Memory B cell (primary cell): Measurements from ENCODE around the gene SMAGP.
"Not testable (repeated sequence)": the region's sequence is repeated elsewhere in the genome, so short reads cannot be mapped to it uniquely, and the experiment has no call there.

Experiments used
- ATAC-seq: fragments of 150-1000 bp; cut with Tn5 transposase; 2 replicates; pipeline ENCODE4 v1.10.0; 2021; ENCODE audit warnings: low read depth, mild to moderate bottlenecking, moderate library complexity
- DNase-seq, 2 donors: peaks; one replicate each; pipeline ENCODE4 v3.0.0; 2022; ENCODE audit warnings: low spot score in 2 of 2
- H3K27ac Mint-ChIP-seq: one replicate; pipeline ENCODE4 v1.8.0; 2022; ENCODE audit warnings: mild to moderate bottlenecking, moderate library complexity, mixed read lengths
- H3K27me3 Mint-ChIP-seq: one replicate; pipeline ENCODE4 v1.8.0; 2022; ENCODE audit warnings: mixed read lengths
- H3K36me3 Mint-ChIP-seq: one replicate; pipeline ENCODE4 v1.8.0; 2022; ENCODE audit warnings: mild to moderate bottlenecking, mixed read lengths
- H3K4me1 Mint-ChIP-seq: one replicate; pipeline ENCODE4 v1.8.0; 2022; ENCODE audit warnings: mixed read lengths
- H3K4me3 Mint-ChIP-seq: one replicate; pipeline ENCODE4 v1.8.0; 2022; ENCODE audit warnings: mild to moderate bottlenecking, moderate library complexity, mixed read lengths
- H3K9me3 Mint-ChIP-seq: one replicate; pipeline ENCODE4 v1.8.0; 2022; ENCODE audit warnings: mixed read lengths

Gene SMAGP, protein sequence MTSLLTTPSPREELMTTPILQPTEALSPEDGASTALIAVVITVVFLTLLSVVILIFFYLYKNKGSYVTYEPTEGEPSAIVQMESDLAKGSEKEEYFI

GRCh38 chr12:51270067-51270950, at the start of gene SMAGP:
SMAGP (minus strand) TSS chr12:51270415; CDS start chr12:51269278, 1,137 bp downstream.
- Mint-ChIP-seq H3K9me3 (peaks cover 2% of the 10 kb centered on the region), H3K4me1 (peaks cover 27% of the 10 kb centered on the region), H3K27me3 (no peaks in the 10 kb centered on the region), H3K36me3 (peaks cover 8% of the 10 kb centered on the region), H3K27ac (peak within 1 kb of the TSS; percentile 84), H3K4me3 (peak within 1 kb of the TSS; percentile 94)
- DNase-seq (peak in 1 of 2 donors; percentile 39), ATAC-seq (peak; percentile 69)

GRCh38 chr12:51318846-51319599, 48.8 kb upstream of the SMAGP start:
- H3K4me3 Mint-ChIP-seq, result peak overlapping the region; percentile 75
- peak in 1 of 2 donors; percentile 33 for DNase-seq
- H3K27ac Mint-ChIP-seq, result peak overlapping the region; percentile 79
- peaks cover 51% of the 10 kb centered on the region for H3K4me1 Mint-ChIP-seq
- H3K36me3 Mint-ChIP-seq, result peaks cover 16% of the 10 kb centered on the region
- ATAC-seq, result peak; percentile 74
- H3K27me3 Mint-ChIP-seq, result no peaks in the 10 kb centered on the region
- H3K9me3 Mint-ChIP-seq, result no peaks in the 10 kb centered on the region

DNA sequence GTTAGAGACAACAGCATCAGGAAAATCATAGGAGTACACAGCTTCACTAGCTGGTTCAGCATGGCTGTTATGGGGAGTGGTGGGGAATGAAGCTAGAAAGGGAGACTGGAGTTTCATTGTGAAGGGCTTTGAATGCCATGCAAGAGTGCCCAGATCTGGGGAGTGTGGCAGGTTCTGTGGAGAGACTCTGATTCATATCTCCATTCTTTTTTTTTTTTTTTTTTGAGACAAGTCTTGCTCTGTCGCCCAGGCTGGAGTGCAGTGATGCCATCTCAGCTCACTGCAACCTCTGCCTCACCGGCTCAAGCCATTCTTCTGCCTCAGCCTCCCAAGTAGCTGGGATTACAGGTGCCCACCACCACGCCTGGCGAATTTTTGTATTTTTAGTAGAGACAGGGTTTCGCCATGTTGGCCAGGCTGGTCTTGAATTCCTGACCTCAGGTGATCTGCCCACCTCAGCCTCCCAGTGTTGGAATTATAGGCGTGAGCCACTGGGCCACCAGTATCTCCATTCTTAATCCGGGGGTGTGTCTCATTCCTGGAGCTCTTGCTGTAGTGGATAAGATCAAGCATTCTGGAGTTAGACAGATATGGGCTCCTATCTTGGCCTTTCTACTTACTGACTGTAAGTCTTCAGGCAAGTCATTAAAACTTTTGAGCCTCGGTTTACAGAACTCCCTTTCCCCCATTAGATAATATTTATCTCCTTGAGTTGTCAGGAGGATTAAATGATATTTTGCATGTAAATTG, 48.0 kb upstream of the SMAGP start:
- H3K36me3 Mint-ChIP-seq, result peaks cover 19% of the 10 kb centered on the region
- H3K4me3 Mint-ChIP-seq, result peak overlapping the region; percentile 32
- peaks cover 50% of the 10 kb centered on the region for H3K4me1 Mint-ChIP-seq
- DNase-seq, H3K9me3 Mint-ChIP-seq, H3K27me3 Mint-ChIP-seq, ATAC-seq: not testable (repeated sequence)
- peak overlapping the region; percentile 79 for H3K27ac Mint-ChIP-seq

- Mint-ChIP-seq H3K4me1 (peaks cover 22% of the 10 kb centered on the region), H3K27ac (peak overlapping the region; percentile 58), H3K27me3 (no peaks in the 10 kb centered on the region), H3K4me3 (no peak overlapping the region), H3K36me3 (peaks cover 25% of the 10 kb centered on the region), H3K9me3 (no peaks in the 10 kb centered on the region)
- ATAC-seq, result no peak
- no peak for DNase-seq
Measured at GRCh38 chr12:51311389-51311788, 41.2 kb upstream of the SMAGP start.

GRCh38 chr12:51307655-51308593, 37.7 kb upstream of the SMAGP start:
- H3K36me3 Mint-ChIP-seq, result peaks cover 23% of the 10 kb centered on the region
- peaks cover 17% of the 10 kb centered on the region for H3K4me1 Mint-ChIP-seq
- no peaks in the 10 kb centered on the region for H3K27me3 Mint-ChIP-seq
- peak overlapping the region; percentile 54 for H3K27ac Mint-ChIP-seq
- H3K4me3 Mint-ChIP-seq, result no peak overlapping the region
- H3K9me3 Mint-ChIP-seq, result no peaks in the 10 kb centered on the region
- DNase-seq, result no peak
- no peak for ATAC-seq

- H3K27me3 Mint-ChIP-seq, result no peaks in the 10 kb centered on the region
- ATAC-seq (no peak), DNase-seq (no peak)
- H3K4me1 Mint-ChIP-seq, result peaks cover 16% of the 10 kb centered on the region
- peaks cover 29% of the 10 kb centered on the region for H3K36me3 Mint-ChIP-seq
- H3K4me3 Mint-ChIP-seq, result no peak overlapping the region
- no peak overlapping the region for H3K27ac Mint-ChIP-seq
- H3K9me3 Mint-ChIP-seq, result no peaks in the 10 kb centered on the region
Measured at GRCh38 chr12:51306507-51306906, 36.3 kb upstream of the SMAGP start.

GRCh38 chr12:51300768-51301167, 30.6 kb upstream of the SMAGP start:
- ATAC-seq, H3K27ac Mint-ChIP-seq, H3K9me3 Mint-ChIP-seq, H3K4me1 Mint-ChIP-seq, H3K4me3 Mint-ChIP-seq, H3K27me3 Mint-ChIP-seq, DNase-seq: not testable (repeated sequence)
- peaks cover 23% of the 10 kb centered on the region for H3K36me3 Mint-ChIP-seq

GRCh38 chr12:51295651-51296050, 25.4 kb upstream of the SMAGP start:
- no peaks in the 10 kb centered on the region for H3K9me3 Mint-ChIP-seq
- H3K4me1 Mint-ChIP-seq, result peaks cover 10% of the 10 kb centered on the region
- H3K4me3 Mint-ChIP-seq, result no peak overlapping the region
- peaks cover 13% of the 10 kb centered on the region for H3K36me3 Mint-ChIP-seq
- H3K27me3 Mint-ChIP-seq, result no peaks in the 10 kb centered on the region
- ATAC-seq (no peak), DNase-seq (no peak)
- H3K27ac Mint-ChIP-seq, result no peak overlapping the region

DNA sequence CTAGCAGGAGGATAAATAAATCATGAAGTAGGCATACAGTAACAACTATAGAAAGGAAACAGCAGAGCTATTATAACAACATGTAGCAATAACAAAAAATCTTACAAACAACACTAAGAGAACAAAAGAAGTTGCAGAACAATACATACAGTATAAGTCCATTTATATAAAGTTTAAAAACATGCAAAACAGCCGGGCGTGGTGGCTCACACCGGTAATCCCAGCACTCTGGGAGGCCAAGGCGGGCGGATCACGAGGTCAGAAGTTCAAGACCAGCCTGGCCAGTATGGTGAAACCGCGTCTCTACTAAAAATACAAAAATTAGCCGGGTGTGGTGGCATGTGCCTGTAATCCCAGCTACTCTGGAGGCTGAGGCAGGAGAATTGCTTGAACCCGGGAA, 23.9 kb upstream of the SMAGP start:
- Mint-ChIP-seq H3K4me1 (peaks cover 12% of the 10 kb centered on the region), H3K36me3 (peaks cover 15% of the 10 kb centered on the region)
- H3K27ac Mint-ChIP-seq, ATAC-seq, H3K4me3 Mint-ChIP-seq, DNase-seq, H3K9me3 Mint-ChIP-seq, H3K27me3 Mint-ChIP-seq: not testable (repeated sequence)

GRCh38 chr12:51293696-51294095, 23.5 kb upstream of the SMAGP start:
- Mint-ChIP-seq H3K36me3 (peaks cover 15% of the 10 kb centered on the region), H3K4me3 (no peak overlapping the region), H3K4me1 (peaks cover 12% of the 10 kb centered on the region), H3K27ac (no peak overlapping the region), H3K9me3 (no peaks in the 10 kb centered on the region), H3K27me3 (no peaks in the 10 kb centered on the region)
- DNase-seq, result no peak
- no peak for ATAC-seq

- Mint-ChIP-seq H3K27ac (peak overlapping the region; percentile 49), H3K36me3 (peaks cover 15% of the 10 kb centered on the region), H3K4me3 (peak overlapping the region; percentile 79), H3K4me1 (peaks cover 12% of the 10 kb centered on the region)
- DNase-seq (peak; percentile 22 to 23), ATAC-seq (peak; percentile 85)
- H3K9me3 Mint-ChIP-seq, H3K27me3 Mint-ChIP-seq: not testable (repeated sequence)
Measured at GRCh38 chr12:51291603-51292513, 21.6 kb upstream of the SMAGP start.

DNA sequence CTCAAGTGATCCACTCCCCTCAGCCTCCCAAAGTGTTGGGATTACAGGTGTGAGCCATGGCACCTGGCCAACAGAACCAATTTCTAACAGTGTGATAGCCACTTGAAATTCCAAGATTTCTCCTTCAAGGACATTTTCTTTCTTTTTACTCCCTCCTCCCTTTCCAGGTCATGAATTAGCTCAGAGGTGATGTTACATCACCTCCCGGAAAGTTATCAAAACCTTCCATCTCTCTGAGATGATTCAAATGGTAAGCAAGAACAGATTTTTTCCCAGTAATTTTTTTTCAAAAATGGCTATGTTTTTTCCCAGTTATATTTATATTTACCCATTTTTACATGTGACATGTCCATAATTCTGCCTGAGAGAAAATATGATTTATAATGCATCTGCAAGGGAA, 15.6 kb upstream of the SMAGP start:
- ATAC-seq, result no peak
- peaks cover 21% of the 10 kb centered on the region for H3K36me3 Mint-ChIP-seq

More for the DNA sequence above, 15.6 kb upstream of the SMAGP start:
- no peak overlapping the region for H3K4me3 Mint-ChIP-seq
- no peaks in the 10 kb centered on the region for H3K27me3 Mint-ChIP-seq
- peaks cover 2% of the 10 kb centered on the region for H3K4me1 Mint-ChIP-seq
- H3K9me3 Mint-ChIP-seq, result no peaks in the 10 kb centered on the region
- no peak overlapping the region for H3K27ac Mint-ChIP-seq
- DNase-seq, result no peak
